ENCODE data around the gene KIF4A. TPM values are rescaled to one million over a fixed set of nuclear protein-coding genes. Genes with fewer than 3 reads are reported as not detected.
"Not testable (repeated sequence)": the region's sequence is repeated elsewhere in the genome, so short reads cannot be mapped to it uniquely, and the experiment has no call there.

The KIF4A gene
- total and polyA plus RNA-seq, 9 of the 15 experiments (the other 6 are each of a cell fraction or from before 2014, with no cell fraction given): 13.0 to 42.7 (median 35.9) TPM

- intact Hi-C loops (cut with micrococcal nuclease): no loop called here
- ChIA-PET POLR2A (no interaction called here), CTCF (ENCODE audit: low intra/inter-chr PET ratio) (no interaction called here)
- H3K4me3 ChIP-seq: no peak overlapping the region
- no peaks in the 10 kb centered on the region for H3K4me1 ChIP-seq (replicated peaks in 1 of 2; ENCODE audit: control insufficient read depth in 2 of 2, insufficient read depth in 2 of 2, low read length in 2 of 2)
- no peak for DNase-seq (ENCODE audit: extremely low read depth in 1 of 4, low spot score in 3 of 4)
- H2AFZ ChIP-seq (ENCODE audit: low read depth, low read length): no peak overlapping the region
- ATAC-seq: no peak
- no peaks in the 10 kb centered on the region for H3K79me2 ChIP-seq (ENCODE audit: control insufficient read depth, insufficient read depth, low read length)
- no peak overlapping the region for H3K9ac ChIP-seq (ENCODE audit: insufficient read depth in 1 of 2, low read depth in 2 of 2, low read length in 2 of 2)
- no peaks in the 10 kb centered on the region for H3K36me3 ChIP-seq (ENCODE audit: control insufficient read depth, insufficient read depth, low read length)
- WGBS (ENCODE audit: insufficient coverage, low coverage, missing lambda C conversion rate): 0% methylated on average over 2 of the region's 2 CpGs
- no peaks in the 10 kb centered on the region for H3K9me3 ChIP-seq (replicated peaks; ENCODE audit: control insufficient read depth, insufficient read depth, low read depth, low read length)
- H3K9me1 ChIP-seq (ENCODE audit: control insufficient read depth, insufficient read depth, low read length): no peaks in the 10 kb centered on the region
- no peaks in the 10 kb centered on the region for H4K20me1 ChIP-seq (replicated peaks; ENCODE audit: control insufficient read depth, insufficient read depth, low read length)
- BruUV-seq (replicated peaks): no TSS peak
- H3K27ac ChIP-seq (ENCODE audit: extremely low read depth, low read depth, low read length): no peak overlapping the region
- FAIRE-seq: no peak
- in situ Hi-C loops (cut with MboI): no loop called here
- peaks cover 3 to 14% of the 10 kb centered on the region in 2 experiments; a peak in 1 of 5 replicates for H3K27me3 ChIP-seq (ENCODE audit: control insufficient read depth in 2 of 2, insufficient read depth in 2 of 2, low read length in 2 of 2)
- H3K4me2 ChIP-seq (ENCODE audit: insufficient read depth, low read length): no peak overlapping the region
- no peak for TF ChIP-seq ZEB2 (IDR thresholded peaks at IDR 0.05)
- TF ChIP-seq POLR2AphosphoS5 (IDR thresholded peaks at IDR 0.05; ENCODE audit: control insufficient read depth, insufficient read depth, low read depth, low read length): no peak
- no peak for TF ChIP-seq ESRRB (CRISPR knock-in tag; IDR thresholded peaks at IDR 0.05; ENCODE audit: borderline replicate concordance)
- no peak for TF ChIP-seq TCF3 (CRISPR knock-in tag; IDR thresholded peaks at IDR 0.05)
- TF ChIP-seq NRF1 (conservative IDR thresholded peaks at IDR 0.05 in 1 of 2, IDR thresholded peaks at IDR 0.05 in 1 of 2): no peak
Measured at GRCh38 chrX:70241501-70241900, 48.4 kb upstream of the KIF4A start.

GRCh38 chrX:70243601-70244000, 46.3 kb upstream of the KIF4A start:
- FAIRE-seq; H3K4me1 ChIP-seq (replicated peaks in 1 of 2; ENCODE audit: control insufficient read depth in 2 of 2, insufficient read depth in 2 of 2, low read length in 2 of 2); ATAC-seq; H3K4me3 ChIP-seq; H3K79me2 ChIP-seq (ENCODE audit: control insufficient read depth, insufficient read depth, low read length); H3K27me3 ChIP-seq (ENCODE audit: control insufficient read depth in 2 of 2, insufficient read depth in 2 of 2, low read length in 2 of 2); H3K9ac ChIP-seq (ENCODE audit: insufficient read depth in 1 of 2, low read depth in 2 of 2, low read length in 2 of 2); POLR2A ChIA-PET; H3K27ac ChIP-seq (ENCODE audit: extremely low read depth, low read depth, low read length); H3K4me2 ChIP-seq (ENCODE audit: insufficient read depth, low read length); intact Hi-C loops (cut with micrococcal nuclease); CTCF ChIA-PET (ENCODE audit: low intra/inter-chr PET ratio); DNase-seq (ENCODE audit: extremely low read depth in 1 of 4, low spot score in 3 of 4); H3K9me1 ChIP-seq (ENCODE audit: control insufficient read depth, insufficient read depth, low read length); BruUV-seq (replicated peaks); H3K36me3 ChIP-seq (ENCODE audit: control insufficient read depth, insufficient read depth, low read length); H2AFZ ChIP-seq (ENCODE audit: low read depth, low read length); H3K9me3 ChIP-seq (replicated peaks; ENCODE audit: control insufficient read depth, insufficient read depth, low read depth, low read length); in situ Hi-C loops (cut with MboI); H4K20me1 ChIP-seq (replicated peaks; ENCODE audit: control insufficient read depth, insufficient read depth, low read length): not testable (repeated sequence)
- WGBS (ENCODE audit: insufficient coverage, low coverage, missing lambda C conversion rate): 3% methylated on average over 5 of the region's 5 CpGs

Data from K562 (cell line).